GM18907 (cell line): ENCODE data around the gene DLEC1.

Experiments
- ATAC-seq: cut with Tn5 transposase; IDR thresholded peaks from one replicate; pipeline ENCODE4 v1.9.1; 2021; ENCODE audit warnings: mild to moderate bottlenecking, moderate library complexity; ENCODE audit not compliant: unreplicated experiment

DLEC1 gene

DNA sequence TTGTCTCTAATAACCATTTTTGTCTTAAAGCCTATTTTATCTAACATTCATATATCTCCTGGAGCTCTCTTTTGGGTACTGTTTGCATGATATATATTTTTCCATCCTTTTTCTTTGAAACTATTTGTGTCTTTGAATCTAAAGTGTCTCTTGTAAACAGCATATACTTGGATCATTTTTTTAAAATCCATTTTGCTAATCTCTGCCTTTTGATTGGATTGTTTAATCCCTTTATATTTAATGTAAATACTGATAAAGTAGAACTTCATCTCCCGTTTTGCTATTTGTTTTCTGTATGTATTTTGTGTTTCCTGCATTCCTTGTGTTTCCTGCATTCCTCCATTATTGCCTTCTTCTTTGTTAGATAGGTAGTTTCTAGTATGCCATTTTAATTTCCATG lies 66.5 kb downstream of the DLEC1 start:
- no peak for ATAC-seq

DNA sequence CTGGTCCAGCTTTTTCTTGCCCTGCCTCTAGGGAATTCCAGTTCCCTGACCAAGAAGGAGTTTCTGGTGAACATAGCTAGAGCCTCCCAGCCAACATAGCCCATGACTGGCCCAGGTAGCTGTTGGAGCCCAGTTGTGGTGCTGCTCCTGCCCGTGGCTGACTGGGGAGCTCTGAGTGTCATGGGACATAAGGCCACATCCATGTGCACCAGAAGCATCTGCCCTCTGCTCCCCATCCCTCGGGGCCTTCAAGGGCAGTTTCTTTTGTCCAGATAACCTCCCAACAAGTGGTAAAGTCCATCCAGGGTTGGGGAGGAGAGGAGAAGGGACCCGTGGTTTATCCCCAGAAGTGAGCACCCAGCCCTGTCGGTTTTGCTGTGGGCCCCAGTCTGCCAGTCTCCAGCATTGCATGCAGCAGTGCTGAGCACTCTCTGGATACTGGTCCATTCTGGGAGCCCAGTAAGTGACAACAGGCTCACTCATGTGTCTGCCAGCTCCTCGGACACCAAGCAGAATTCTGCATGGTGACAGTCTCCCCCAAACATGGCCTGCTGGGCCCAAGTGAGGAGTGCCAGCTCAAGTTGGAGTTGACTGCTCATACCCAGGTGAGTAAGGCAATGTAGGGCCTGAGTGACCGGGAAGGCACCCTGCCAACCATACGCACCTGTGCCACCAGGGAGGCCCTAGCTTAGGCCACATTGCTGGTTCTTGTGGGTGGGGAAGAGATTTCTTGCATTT lies 69.1 kb downstream of the DLEC1 start:
- no peak for ATAC-seq

- no peak for ATAC-seq
Observed at GRCh38 chr3:38108649-38109579, 69.9 kb downstream of the DLEC1 start.

DNA sequence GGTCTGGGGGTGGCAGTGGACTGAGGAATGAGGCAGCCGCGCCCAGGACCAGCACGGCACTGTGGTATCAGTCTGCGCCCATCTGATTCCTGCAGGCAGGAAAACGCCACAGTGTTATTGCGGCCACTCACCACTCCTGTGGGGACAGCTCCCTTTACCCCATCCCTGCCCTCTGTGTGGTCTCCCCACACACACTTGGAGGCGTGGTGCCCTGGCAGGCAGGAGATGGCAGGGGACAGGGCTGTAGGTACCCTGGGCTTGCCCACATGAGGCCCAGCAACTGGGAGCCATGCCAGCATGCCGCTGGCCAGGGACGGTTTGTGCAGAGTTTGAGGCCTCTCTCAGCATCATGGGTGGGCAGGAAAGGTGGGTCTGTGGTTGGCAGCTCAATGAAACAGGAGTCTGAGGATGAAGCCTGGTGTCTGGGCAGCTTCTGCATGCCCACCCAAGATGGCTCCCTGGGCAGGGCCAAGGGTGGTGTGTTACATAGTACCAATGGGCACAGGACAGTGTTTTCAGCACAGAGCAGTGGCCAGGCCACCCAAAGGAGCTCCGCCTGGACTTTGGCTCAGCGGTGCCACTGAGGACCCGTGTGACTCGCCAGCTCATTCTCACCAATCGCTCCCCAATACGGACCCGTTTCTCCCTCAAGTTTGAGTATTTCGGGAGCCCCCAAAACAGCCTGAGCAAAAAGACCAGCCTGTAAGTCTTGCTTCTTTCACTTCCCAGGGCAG lies 70.7 kb downstream of the DLEC1 start:
- ATAC-seq = no peak

- ATAC-seq = no peak
Observed at GRCh38 chr3:38110314-38111050, 71.5 kb downstream of the DLEC1 start.

- ATAC-seq = no peak
Observed at GRCh38 chr3:38111201-38111600, 72.2 kb downstream of the DLEC1 start.

GRCh38 chr3:38111696-38112377 lies 72.8 kb downstream of the DLEC1 start:
- ATAC-seq = no peak

- ATAC-seq = no peak
Observed at GRCh38 chr3:38112378-38112761, 73.4 kb downstream of the DLEC1 start.

GRCh38 chr3:38114052-38114874 lies 75.3 kb downstream of the DLEC1 start:
- no peak for ATAC-seq

DNA sequence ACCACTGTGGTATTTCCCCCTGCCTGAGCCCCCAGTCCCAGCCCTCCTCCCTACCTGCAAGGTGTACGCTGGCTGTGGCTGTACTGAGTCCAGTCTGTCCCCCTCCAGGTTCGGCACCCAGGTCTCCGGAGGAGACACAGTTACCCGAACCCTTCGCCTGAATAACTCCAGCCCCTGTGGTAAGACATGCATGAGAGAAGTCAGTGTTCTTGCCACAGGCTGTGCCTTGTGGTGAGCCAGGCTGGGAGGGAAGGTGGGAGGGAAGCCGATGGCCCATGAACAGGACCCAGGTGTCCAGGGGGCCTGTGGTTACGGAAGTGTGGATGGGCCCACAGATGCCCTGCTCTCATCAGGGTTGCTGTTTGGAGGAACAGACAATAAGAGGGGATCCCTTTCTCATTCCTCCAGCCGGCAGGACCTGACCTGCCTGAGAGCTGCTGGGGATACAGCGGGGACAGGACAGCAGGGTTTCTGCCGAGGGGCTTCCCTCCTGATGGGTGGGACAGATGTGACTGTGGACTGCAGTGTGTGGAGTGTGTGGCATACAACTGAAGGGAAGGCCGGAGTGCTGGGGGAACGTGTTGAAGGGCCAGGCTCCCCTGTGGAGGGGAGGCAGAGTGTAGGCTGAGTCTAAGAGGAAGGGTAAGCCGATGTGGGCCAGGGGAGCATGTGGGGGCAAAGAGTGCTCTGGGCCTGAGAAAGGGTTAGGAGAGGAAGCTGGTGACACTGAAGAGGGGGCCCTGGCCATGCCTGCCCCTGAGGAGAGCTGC lies 76.1 kb downstream of the DLEC1 start:
- no peak for ATAC-seq

DNA sequence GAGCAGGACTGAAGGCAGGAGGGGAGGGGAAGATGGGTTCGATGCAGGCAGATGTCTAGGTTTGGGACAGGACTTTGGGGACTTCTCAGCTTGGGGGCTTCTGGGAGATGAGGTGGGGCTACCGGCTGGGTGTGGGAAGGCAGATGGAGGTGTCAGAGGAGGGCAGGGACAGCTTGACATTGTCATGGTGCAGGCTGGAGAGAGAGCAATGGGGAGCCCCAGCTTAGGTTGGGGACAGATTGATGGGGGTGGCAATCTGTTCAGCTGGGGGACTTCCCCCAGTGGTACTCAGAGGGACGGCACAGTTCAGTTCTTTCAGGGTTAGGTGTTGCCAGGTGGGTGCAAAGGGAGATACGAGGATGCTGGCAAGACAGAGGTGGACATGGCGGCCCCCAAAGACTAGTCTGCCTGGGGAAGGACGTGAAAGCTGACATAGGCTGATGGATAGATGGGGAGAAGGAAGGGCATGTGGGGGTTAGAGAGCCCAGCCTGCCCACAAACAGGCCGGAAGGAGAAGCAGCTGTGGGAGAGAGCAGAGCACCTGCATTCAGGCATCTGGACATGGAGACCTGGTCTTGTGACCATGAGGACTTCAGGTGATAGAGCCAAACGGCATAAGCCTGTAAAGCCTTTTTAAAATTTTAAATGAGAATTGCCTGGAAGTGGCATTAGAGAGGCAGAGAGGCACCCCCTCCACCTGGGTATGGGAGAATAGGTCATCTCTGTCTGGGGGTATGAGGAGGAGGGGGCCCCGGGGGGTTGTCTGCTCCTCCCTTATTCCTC lies 76.8 kb downstream of the DLEC1 start:
- ATAC-seq = no peak

- no peak for ATAC-seq
Observed at GRCh38 chr3:38116471-38117162, 77.6 kb downstream of the DLEC1 start.

DNA sequence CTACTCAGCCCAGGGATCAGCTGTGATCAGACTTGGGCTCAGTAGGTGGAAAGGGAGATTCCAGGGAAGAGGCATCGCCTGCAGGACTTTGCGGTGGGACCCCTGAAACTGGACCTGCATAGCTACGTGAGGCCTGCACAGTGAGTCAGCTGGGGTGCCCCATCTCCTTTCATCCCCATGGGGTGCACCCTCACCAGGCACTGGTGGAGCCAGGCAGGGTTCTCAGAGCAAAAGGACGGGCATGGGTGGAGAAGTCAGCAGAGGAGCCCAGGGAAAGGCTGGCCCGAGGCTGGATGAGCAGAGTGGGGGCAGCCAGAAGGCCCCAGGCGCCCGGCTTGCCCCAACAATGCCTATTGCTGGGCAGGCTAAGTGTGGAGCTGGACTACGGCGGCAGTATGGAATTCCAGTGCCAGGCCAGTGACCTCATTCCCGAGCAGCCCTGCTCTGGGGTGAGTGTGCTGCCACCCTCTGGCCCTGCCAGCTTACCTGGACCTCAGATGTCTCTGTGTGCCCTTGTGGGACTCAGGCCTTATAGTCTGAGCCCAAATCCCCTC lies 78.2 kb downstream of the DLEC1 start:
- no peak for ATAC-seq

DNA sequence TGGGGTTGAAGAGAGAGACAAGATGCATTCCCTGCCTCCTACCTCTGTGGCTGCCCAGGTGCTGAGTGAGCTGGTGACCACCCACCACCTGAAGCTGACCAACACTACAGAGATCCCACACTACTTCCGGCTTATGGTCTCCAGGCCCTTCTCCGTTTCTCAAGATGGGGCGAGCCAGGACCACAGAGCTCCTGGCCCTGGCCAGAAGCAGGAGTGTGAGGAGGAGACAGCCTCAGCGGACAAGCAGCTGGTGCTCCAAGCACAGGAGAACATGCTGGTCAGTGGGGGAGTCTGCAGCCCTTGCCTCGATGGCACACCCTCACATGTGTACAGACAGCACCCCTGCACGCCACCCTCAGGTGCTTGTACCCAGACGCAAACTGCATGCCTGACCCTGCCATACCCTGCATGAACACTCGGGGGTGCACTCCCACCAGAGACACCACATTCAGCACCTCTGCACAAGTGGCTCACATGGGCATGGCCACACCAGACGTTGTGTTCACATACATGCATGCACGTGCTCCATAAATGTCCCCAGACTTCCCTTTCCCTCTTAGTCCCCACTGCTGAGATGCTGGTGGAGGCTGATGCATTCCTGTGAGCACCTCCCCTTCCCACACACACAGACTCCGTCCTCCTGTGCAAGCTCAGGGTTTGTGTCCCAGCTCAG lies 78.9 kb downstream of the DLEC1 start:
- ATAC-seq = peak; percentile 68

DNA sequence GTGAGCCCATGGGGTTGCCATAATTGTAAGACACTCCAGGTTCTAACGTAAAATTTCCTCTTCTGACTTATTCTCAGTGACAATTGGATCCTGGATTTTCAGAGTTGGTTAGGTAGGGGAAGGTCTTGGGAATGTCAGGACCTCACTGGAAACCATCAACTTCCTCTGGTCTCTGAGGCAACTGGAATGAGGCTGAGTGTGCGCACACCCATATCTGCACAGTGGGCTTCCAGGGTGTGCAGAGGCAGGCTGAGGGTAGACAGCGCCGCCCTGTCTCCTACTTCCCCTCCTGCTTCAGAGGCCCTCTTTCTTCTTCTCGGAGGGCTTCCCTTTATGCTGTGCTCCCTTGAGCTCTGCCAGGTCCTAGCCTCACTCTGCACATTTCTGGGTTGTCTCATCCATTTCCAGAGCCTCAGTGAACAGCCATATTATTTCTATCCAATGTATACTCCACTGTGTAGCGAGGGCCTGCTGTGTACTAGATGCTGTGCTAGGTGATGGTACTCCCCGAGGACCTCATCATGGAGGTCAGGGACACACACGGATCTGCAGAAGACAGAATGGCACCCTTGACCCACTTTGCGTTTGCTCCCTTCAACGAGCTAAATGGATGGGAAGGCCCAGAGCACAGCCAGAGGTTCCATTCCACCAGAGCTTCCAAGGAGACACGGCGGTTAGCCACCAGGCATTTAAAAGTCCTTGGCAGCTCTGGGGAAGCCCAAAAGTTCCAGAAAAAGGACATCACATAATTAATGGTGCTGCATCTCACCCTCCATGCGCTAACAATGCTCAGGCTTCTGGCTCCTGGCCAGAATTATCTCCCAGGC lies 79.6 kb downstream of the DLEC1 start:
- ATAC-seq = no peak

DNA sequence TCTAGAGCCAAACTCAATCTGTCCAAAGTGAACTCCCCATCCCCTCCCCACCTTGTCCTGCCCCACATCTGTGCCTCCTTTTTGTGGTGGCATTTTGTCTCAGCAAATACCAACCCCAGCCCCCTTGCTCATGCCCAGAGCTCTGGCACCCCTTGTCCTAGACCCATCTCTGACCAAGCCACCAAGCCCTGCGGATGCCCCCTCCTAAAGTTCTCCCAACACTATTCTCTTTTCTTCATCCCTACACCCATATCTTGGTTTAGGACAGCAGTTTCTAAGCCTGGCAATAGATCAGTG lies 80.2 kb downstream of the DLEC1 start:
- no peak for ATAC-seq
